H1 (cell line): Measurements from ENCODE around the gene TMEM127. TPM values are rescaled to one million over a fixed set of nuclear protein-coding genes. Genes with fewer than 3 reads are reported as not detected.

Experiments
- CTCF ChIA-PET: fragments of 300-600 bp; sonication (Branson Sonifier 250); formaldehyde crosslinking; loops from one replicate; lab custom pipeline; 2021; ENCODE audit not compliant: partially characterized antibody; lab: Charles Lee
- POLR2A ChIA-PET: fragments of 300-600 bp; sonication (Branson Sonifier 250); formaldehyde crosslinking; loops from one replicate; lab custom pipeline; 2021; ENCODE audit warnings: inconsistent platforms; ENCODE audit not compliant: partially characterized antibody; lab: Charles Lee
- DNase-seq, 2 experiments: peaks; one replicate each; pipeline versions ENCODE4 v3.0.0 to v3.0.0-alpha.2; 2010 to 2022; ENCODE audit warnings: low spot score in 2 of 2, low read depth in 1 of 2, mixed read lengths in 1 of 2
- FAIRE-seq: peaks from 2 replicates; lab custom pipeline; 2011; peaks lifted over from hg19 to GRCh38; lab: Jason Lieb, UNC
- H2AFZ ChIP-seq: 2 replicates; pipeline ENCODE4 v1.8.1; 2012; ENCODE audit warnings: low read length, inconsistent platforms
- H2AK5ac ChIP-seq: 2 replicates; pipeline ENCODE4 v1.6.1; 2013; ENCODE audit warnings: low read depth, low read length
- H2BK120ac ChIP-seq: replicated peaks from 2 replicates; pipeline ENCODE3; 2013; ENCODE audit warnings: low read depth, low read length, inconsistent platforms
- H2BK12ac ChIP-seq: 2 replicates; pipeline ENCODE4 v1.6.1; 2013; ENCODE audit warnings: low read depth, low read length
- H2BK15ac ChIP-seq: 2 replicates; pipeline ENCODE4 v1.6.1; 2013; ENCODE audit warnings: low read length
- H2BK20ac ChIP-seq: 2 replicates; pipeline ENCODE4 v1.6.1; 2013; ENCODE audit warnings: low read length
- H2BK5ac ChIP-seq: 2 replicates; pipeline ENCODE4 v1.6.1; 2013; ENCODE audit warnings: low read depth, low read length
- H3K14ac ChIP-seq: 2 replicates; pipeline ENCODE4 v1.6.1; 2013; ENCODE audit warnings: inconsistent platforms; ENCODE audit not compliant: insufficient read length
- H3K18ac ChIP-seq: 2 replicates; pipeline ENCODE4 v1.6.1; 2013; ENCODE audit warnings: low read length; ENCODE audit errors: extremely low read depth
- H3K23ac ChIP-seq: 2 replicates; pipeline ENCODE4 v1.6.1; 2013; ENCODE audit warnings: inconsistent platforms; ENCODE audit not compliant: insufficient read length
- H3K23me2 ChIP-seq: 2 replicates; pipeline ENCODE4 v1.6.1; 2013; ENCODE audit warnings: low read depth, low read length
- H3K27ac ChIP-seq: 2 replicates; pipeline ENCODE4 v1.6.1; 2011; ENCODE audit warnings: low read depth, low read length, inconsistent platforms
- H3K27me3 ChIP-seq, 4 experiments: replicated peaks in 1 of 4; 1 replicate in 1 of 4; 2 replicates in 3 of 4; pipeline versions ENCODE4 v1.6.1 to v1.8.1; 2011 to 2013; ENCODE audit warnings: low read length in 3 of 4, mild to moderate bottlenecking in 3 of 4, inconsistent platforms in 2 of 4, mixed read lengths in 2 of 4, moderate library complexity in 1 of 4; ENCODE audit not compliant: control insufficient read depth in 3 of 4, insufficient read depth in 3 of 4; ENCODE audit errors: extremely low read depth in 1 of 4
- H3K36me3 ChIP-seq, 4 experiments: 2 replicates each; pipeline versions ENCODE4 v1.6.1 to v1.8.1; 2011 to 2013; ENCODE audit warnings: mild to moderate bottlenecking in 4 of 4, low read length in 3 of 4, moderate library complexity in 2 of 4, control low read depth in 1 of 4, inconsistent platforms in 1 of 4; ENCODE audit not compliant: insufficient read depth in 4 of 4, control insufficient read depth in 2 of 4
- H3K4ac ChIP-seq: replicated peaks from 2 replicates; pipeline ENCODE3; 2013; ENCODE audit warnings: low read length, low read depth, mixed read lengths, inconsistent platforms; ENCODE audit not compliant: insufficient read length
- H3K4me1 ChIP-seq, 4 experiments: replicated peaks in 1 of 4; 1 replicate in 1 of 4; 2 replicates in 3 of 4; pipeline versions ENCODE4 v1.6.1 to v1.8.1; 2011 to 2013; ENCODE audit warnings: low read length in 3 of 4, inconsistent platforms in 2 of 4, mixed read lengths in 1 of 4; ENCODE audit not compliant: insufficient read depth in 4 of 4, control insufficient read depth in 3 of 4
- H3K4me2 ChIP-seq, 2 experiments: 2 replicates each; pipeline versions ENCODE4 v1.6.1 to v1.8.1; 2011 to 2013; ENCODE audit warnings: low read depth in 2 of 2, low read length in 2 of 2, control low read depth in 1 of 2, inconsistent platforms in 1 of 2, mild to moderate bottlenecking in 1 of 2; ENCODE audit not compliant: insufficient read depth in 1 of 2
- H3K4me3 ChIP-seq, 4 experiments: fragments of 200-600, 300-600 bp in 1 of 4; sonication (generic), shearing (Covaris generic), sonication (Bioruptor Twin) in 1 of 4; 2 replicates each; pipeline versions ENCODE4 v1.5.1 to v1.8.1; 2011 to 2016; ENCODE audit warnings: low read length in 4 of 4, low read depth in 3 of 4, control low read depth in 2 of 4, inconsistent platforms in 2 of 4, mild to moderate bottlenecking in 2 of 4, mixed read lengths in 1 of 4, moderate library complexity in 1 of 4; ENCODE audit not compliant: insufficient read depth in 2 of 4; ENCODE audit errors: extremely low read depth in 1 of 4
- H3K56ac ChIP-seq: replicated peaks from 2 replicates; pipeline ENCODE3; 2013; ENCODE audit warnings: low read depth, mild to moderate bottlenecking, mixed read lengths, low read length, inconsistent platforms; ENCODE audit not compliant: insufficient read length
- H3K79me1 ChIP-seq: 2 replicates; pipeline ENCODE4 v1.6.1; 2013; ENCODE audit warnings: low read depth, low read length, control low read depth
- H3K79me2 ChIP-seq, 2 experiments: 2 replicates each; pipeline versions ENCODE4 v1.6.1 to v1.8.1; 2012 to 2013; ENCODE audit warnings: low read length in 2 of 2, mild to moderate bottlenecking in 2 of 2, inconsistent platforms in 1 of 2; ENCODE audit not compliant: insufficient read depth in 2 of 2, control insufficient read depth in 1 of 2
- H3K9ac ChIP-seq, 4 experiments: replicated peaks in 1 of 4; 1 replicate in 1 of 4; 2 replicates in 3 of 4; pipeline versions ENCODE4 v1.6.1 to v1.8.1; 2011 to 2013; ENCODE audit warnings: low read depth in 3 of 4, low read length in 3 of 4, control low read depth in 2 of 4, mild to moderate bottlenecking in 2 of 4, moderate library complexity in 2 of 4, inconsistent platforms in 1 of 4; ENCODE audit errors: extremely low read depth in 1 of 4
- H3K9me3 ChIP-seq, 2 experiments: 2 replicates each; pipeline versions ENCODE4 v1.6.1 to v1.8.1; 2012 to 2013; ENCODE audit warnings: mild to moderate bottlenecking in 2 of 2, moderate library complexity in 2 of 2, control low read depth in 1 of 2, inconsistent platforms in 1 of 2, low read depth in 1 of 2, low read length in 1 of 2, mixed read lengths in 1 of 2; ENCODE audit not compliant: insufficient read depth in 2 of 2
- H4K20me1 ChIP-seq, 2 experiments: replicated peaks in 1 of 2; 2 replicates each; pipeline versions ENCODE3 to v1.8.1; 2011 to 2013; ENCODE audit warnings: inconsistent platforms in 2 of 2, low read length in 2 of 2, mild to moderate bottlenecking in 1 of 2; ENCODE audit not compliant: insufficient read depth in 2 of 2, control insufficient read depth in 1 of 2
- H4K5ac ChIP-seq: 2 replicates; pipeline ENCODE4 v1.6.1; 2013; ENCODE audit warnings: low read length, low read depth, mixed read lengths, inconsistent platforms; ENCODE audit not compliant: insufficient read length
- H4K8ac ChIP-seq: 2 replicates; pipeline ENCODE4 v1.8.0; 2013; ENCODE audit warnings: mild to moderate bottlenecking, moderate library complexity, low read length, inconsistent platforms; ENCODE audit not compliant: insufficient read depth; ENCODE audit errors: extremely low read depth
- H4K91ac ChIP-seq: replicated peaks from 2 replicates; pipeline ENCODE3; 2013; ENCODE audit warnings: low read length, mixed read lengths, inconsistent platforms; ENCODE audit not compliant: insufficient read length
- CEBPB ChIP-seq: IDR thresholded peaks from 2 replicates; pipeline ENCODE4 v1.6.1; 2012; ENCODE audit warnings: low read depth, low read length
- KDM4A ChIP-seq: IDR thresholded peaks from one replicate; pipeline ENCODE4 v1.7.1; 2012; ENCODE audit warnings: low read depth, mild to moderate bottlenecking, moderate library complexity, low read length, inconsistent platforms; ENCODE audit not compliant: severe bottlenecking
- NRF1 ChIP-seq: IDR thresholded peaks from 2 replicates; pipeline ENCODE4 v1.6.1; 2011; ENCODE audit warnings: mild to moderate bottlenecking, low read depth, low read length, improper control_type of control experiment
- SP1 ChIP-seq: IDR thresholded peaks from 2 replicates; pipeline ENCODE4 v1.6.1; 2011; ENCODE audit warnings: low read depth, low read length
- SP2 ChIP-seq: IDR thresholded peaks from 2 replicates; pipeline ENCODE4 v1.6.1; 2012; ENCODE audit warnings: mild to moderate bottlenecking, low read length, inconsistent platforms
- SP4 ChIP-seq: IDR thresholded peaks from 2 replicates; pipeline ENCODE4 v1.6.1; 2012; ENCODE audit warnings: low read length, inconsistent platforms
- TAF7 ChIP-seq: optimal IDR thresholded peaks from 2 replicates; pipeline ENCODE3; 2011; ENCODE audit warnings: low read depth, mild to moderate bottlenecking, inconsistent platforms, low read length, moderate library complexity, borderline replicate concordance
- WGBS, 2 experiments: shearing (Covaris generic) in 1 of 2; methylation state at CpG; one replicate each; pipeline versions ENCODE4 v1.1.6 to v1.1.7; 2013 to 2015; ENCODE audit warnings: low lambda C conversion rate in 2 of 2, mixed read lengths in 2 of 2, inconsistent platforms in 1 of 2, low coverage in 1 of 2, missing lambda C conversion rate in 1 of 2; ENCODE audit not compliant: insufficient replicate concordance in 2 of 2, insufficient coverage in 1 of 2, insufficient read length in 1 of 2; ENCODE audit errors: extremely low coverage in 1 of 2, missing lambda C conversion rate in 1 of 2; 5-methylcytosine and 5-hydroxymethylcytosine counted together
- polyA plus RNA-seq, 7 experiments: library from polyadenylated mRNA; depleted of rRNA in 3 of 7; stranded (reverse) in 5 of 7; unstranded in 2 of 7; fragments of >200 nt in 5 of 7; fragments of 200-250 nt in 2 of 7; gene quantifications; 1 replicate in 5 of 7; 2 replicates in 1 of 7; 4 replicates in 1 of 7; pipeline versions ENCODE4 v1.2.1 to v1.2.3, GENCODE V29; 2011 to 2013; ENCODE audit warnings: missing spikeins in 2 of 7, mixed read lengths in 2 of 7
- total RNA-seq: library from RNA; stranded (reverse); fragmentation: NEBNext Ultra II Directional; extraction: Animal tissue kit (Norgen Biotek cat#: 25700); gene quantifications from 2 replicates; pipeline ENCODE4 v1.2.1, GENCODE V29; 2021
- TF ChIP-seq, protein P1 (sequence below): IDR thresholded peaks from 2 replicates; pipeline ENCODE4 v1.6.1; 2012; ENCODE audit warnings: inconsistent platforms

The TMEM127 gene
- total and polyA plus RNA-seq, 2 of the 8 experiments (the other 6 are each of a cell fraction or from before 2014, with no cell fraction given), result 25.0 to 41.0 TPM

DNA sequence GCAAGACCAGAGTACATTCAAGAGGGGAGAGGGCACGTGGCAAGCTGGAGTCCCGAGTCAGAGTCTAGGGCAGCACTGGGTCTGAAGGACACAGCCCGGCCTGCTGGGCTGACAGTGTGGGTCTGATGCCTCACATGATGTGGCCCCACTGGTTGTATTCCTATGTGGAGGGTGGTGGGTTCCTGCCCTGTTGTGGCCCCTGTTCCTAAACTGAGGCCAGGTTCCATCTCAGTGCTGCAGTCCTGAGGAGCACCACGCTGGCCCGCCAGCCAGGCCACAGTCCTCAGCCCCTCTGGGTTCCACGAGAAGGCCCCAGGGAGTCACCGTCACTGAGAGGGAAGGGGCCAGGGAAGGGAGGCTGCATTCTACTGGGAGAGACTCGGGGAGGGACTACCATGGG, 13.3 kb downstream of the TMEM127 start:
- H2BK15ac ChIP-seq, result no peak overlapping the region
- no peak overlapping the region for H4K5ac ChIP-seq
- H3K9me3 ChIP-seq, result no peaks in the 10 kb centered on the region
- H3K9ac ChIP-seq, result no peak overlapping the region
- 93% methylated on average over 8 of the region's 8 CpGs; no CpG with 5 or more reads in 1 of the 2 experiments for WGBS, 2 experiments
- no peaks in the 10 kb centered on the region; a peak in 1 of 4 replicates for H3K79me2 ChIP-seq
- H3K18ac ChIP-seq, result no peak overlapping the region
- H3K79me1 ChIP-seq, result peaks cover 2% of the 10 kb centered on the region; the same call in 1 of the 2 replicates
- H2BK120ac ChIP-seq, result no peak overlapping the region
- no peak overlapping the region for H3K27ac ChIP-seq
- H3K4me3 ChIP-seq, result no peak overlapping the region
- DNase-seq, result no peak
- H3K27me3 ChIP-seq, result no peaks in the 10 kb centered on the region
- H3K14ac ChIP-seq, result no peak overlapping the region
- no peaks in the 10 kb centered on the region for H3K23me2 ChIP-seq
- CTCF ChIA-PET, result interaction anchor here (1.0 to 2.6 kb wide), 3 partner anchors 7 to 115 kb away, joined by 3 to 11 read pairs (median 11); no protein-coding TSS in a partner anchor
- peaks cover 3 to 11% (median 5%) of the 10 kb centered on the region in 4 experiments; a peak in 5 of 8 replicates for H3K36me3 ChIP-seq
- no peak overlapping the region for H4K8ac ChIP-seq
- no peak overlapping the region for H4K91ac ChIP-seq
- H3K4ac ChIP-seq, result no peak overlapping the region
- H4K20me1 ChIP-seq, result peaks cover 1 to 3% of the 10 kb centered on the region in 2 experiments
- FAIRE-seq, result no peak
- no peak overlapping the region for H2AK5ac ChIP-seq
- H2BK20ac ChIP-seq, result no peak overlapping the region
- H2BK5ac ChIP-seq, result no peak overlapping the region
- H3K56ac ChIP-seq, result no peak overlapping the region
- POLR2A ChIA-PET, result interaction anchor here (1.2 to 4.3 kb wide), 3 partner anchors 8 to 16 kb away, joined by 3 to 16 read pairs (median 3); no protein-coding TSS in a partner anchor
- no peak overlapping the region for H2BK12ac ChIP-seq
- no peaks in the 10 kb centered on the region for H3K4me1 ChIP-seq
- no peak overlapping the region for H3K23ac ChIP-seq
- H2AFZ ChIP-seq, result no peak overlapping the region
- H3K4me2 ChIP-seq, result no peak overlapping the region
- no peak for TF ChIP-seq CEBPB
- no peak for TF ChIP-seq SP2
- TF ChIP-seq NRF1, result no peak
- TF ChIP-seq, protein P1, sequence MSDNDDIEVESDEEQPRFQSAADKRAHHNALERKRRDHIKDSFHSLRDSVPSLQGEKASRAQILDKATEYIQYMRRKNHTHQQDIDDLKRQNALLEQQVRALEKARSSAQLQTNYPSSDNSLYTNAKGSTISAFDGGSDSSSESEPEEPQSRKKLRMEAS, result no peak
- TF ChIP-seq TAF7, result no peak
- no peak for TF ChIP-seq SP4
- TF ChIP-seq SP1, result no peak
- TF ChIP-seq KDM4A, result no peak
